Keratinocyte (primary cell): ENCODE measurements around the gene PKHD1. TPM values are rescaled to one million over a fixed set of nuclear protein-coding genes. Genes with fewer than 3 reads are reported as not detected.
A peak's percentile ranks its signal among the peaks of the same experiment; 100 is the strongest.

Experiments used
- DNase-seq: peaks from one replicate; pipeline ENCODE4 v3.0.0-alpha.2; 2011; ENCODE audit warnings: low read depth, missing footprints, low spot score
- FAIRE-seq: peaks from 2 replicates; lab custom pipeline; 2011; peaks lifted over from hg19 to GRCh38; lab: Jason Lieb, UNC
- H2AFZ ChIP-seq: 2 replicates; pipeline ENCODE4 v1.6.0; 2012; ENCODE audit warnings: low read length, control low read depth, inconsistent platforms; ENCODE audit not compliant: control insufficient read depth
- H3K27ac ChIP-seq: 2 replicates; pipeline ENCODE4 v1.5.1; 2011; ENCODE audit warnings: low read length; ENCODE audit not compliant: control insufficient read depth, insufficient read depth
- H3K27me3 ChIP-seq: 3 replicates; pipeline ENCODE4 v1.6.0; 2011; ENCODE audit warnings: low read length; ENCODE audit not compliant: control insufficient read depth, insufficient read depth; ENCODE audit errors: extremely low read depth
- H3K36me3 ChIP-seq, 2 experiments: 2 replicates in 1 of 2; 3 replicates in 1 of 2; pipeline ENCODE4 v1.5.1; 2011; ENCODE audit warnings: low read length in 2 of 2, mild to moderate bottlenecking in 1 of 2; ENCODE audit not compliant: control insufficient read depth in 2 of 2, insufficient read depth in 2 of 2; ENCODE audit errors: extremely low read depth in 1 of 2
- H3K4me1 ChIP-seq: 3 replicates; pipeline ENCODE4 v1.5.1; 2011; ENCODE audit warnings: low read length; ENCODE audit not compliant: control insufficient read depth, insufficient read depth; ENCODE audit errors: extremely low read depth
- H3K4me2 ChIP-seq: 3 replicates; pipeline ENCODE4 v1.6.0; 2011; ENCODE audit warnings: low read depth, low read length; ENCODE audit not compliant: control insufficient read depth, insufficient read depth; ENCODE audit errors: extremely low read depth
- H3K4me3 ChIP-seq, 3 experiments: fragments of 200-600 bp in 1 of 3; sonication (generic) in 1 of 3; 2 replicates in 2 of 3; 3 replicates in 1 of 3; pipeline ENCODE4 v1.5.1; 2011 to 2016; ENCODE audit warnings: low read length in 3 of 3, mild to moderate bottlenecking in 3 of 3, control low read depth in 2 of 3, inconsistent platforms in 1 of 3, low read depth in 1 of 3, mixed read lengths in 1 of 3, mixed run types in 1 of 3, moderate library complexity in 1 of 3; ENCODE audit not compliant: control insufficient read depth in 2 of 3, insufficient read depth in 2 of 3; ENCODE audit errors: extremely low read depth in 1 of 3
- H3K79me2 ChIP-seq: 2 replicates; pipeline ENCODE4 v1.6.0; 2012; ENCODE audit warnings: low read length; ENCODE audit not compliant: control insufficient read depth, insufficient read depth
- H3K9ac ChIP-seq: 3 replicates; pipeline ENCODE4 v1.6.0; 2011; ENCODE audit warnings: low read length; ENCODE audit not compliant: control insufficient read depth, insufficient read depth; ENCODE audit errors: extremely low read depth
- H3K9me1 ChIP-seq: 3 replicates; pipeline ENCODE4 v1.6.0; 2011; ENCODE audit warnings: low read length; ENCODE audit not compliant: control insufficient read depth, insufficient read depth; ENCODE audit errors: extremely low read depth
- H3K9me3 ChIP-seq: 2 replicates; pipeline ENCODE4 v1.5.1; 2012; ENCODE audit warnings: low read depth, low read length; ENCODE audit not compliant: control insufficient read depth
- H4K20me1 ChIP-seq: 3 replicates; pipeline ENCODE4 v1.6.0; 2011; ENCODE audit warnings: low read length; ENCODE audit not compliant: control insufficient read depth, insufficient read depth; ENCODE audit errors: extremely low read depth
- CTCF ChIP-seq, 3 experiments: IDR thresholded peaks in 1 of 3; conservative IDR thresholded peaks in 1 of 3; optimal IDR thresholded peaks in 1 of 3; 2 replicates in 2 of 3; 3 replicates in 1 of 3; pipeline versions ENCODE3 to v1.5.1; 2011; ENCODE audit warnings: low read length in 3 of 3, mild to moderate bottlenecking in 3 of 3, moderate library complexity in 2 of 3, control low read depth in 1 of 3, inconsistent platforms in 1 of 3; ENCODE audit not compliant: insufficient read depth in 2 of 3; ENCODE audit errors: extremely low read depth in 1 of 3
- EZH2 ChIP-seq: IDR thresholded peaks from one replicate; pipeline ENCODE4 v1.6.1; 2012; ENCODE audit warnings: inconsistent platforms, mild to moderate bottlenecking, low read length, moderate library complexity
- dilution Hi-C: fragments of 300-500 bp; cut with MboI; formaldehyde crosslinking; loops from one replicate; pipeline ENCODE4 v1.7.0; 2020; ENCODE audit warnings: low sequenced_read_pairs; ENCODE audit not compliant: extremely low pct_ligation_motif_present
- polyA plus RNA-seq, 5 experiments: library from polyadenylated mRNA; depleted of rRNA in 3 of 5; stranded (reverse) in 3 of 5; stranded (forward) in 1 of 5; unstranded in 1 of 5; fragments of >200 nt; gene quantifications; 1 replicate in 1 of 5; 2 replicates in 3 of 5; 3 replicates in 1 of 5; pipeline versions ENCODE4 v1.2.1 to v1.2.3, GENCODE V29; 2011 to 2012; ENCODE audit warnings: missing spikeins in 2 of 5, low read depth in 1 of 5, low replicate concordance in 1 of 5

PKHD1 gene
- polyA plus RNA-seq, 1 donor (not counting 4 experiments of a cell fraction or from before 2014, with no cell fraction given): under 0.01 TPM

GRCh38 chr6:51678905-51679620, 408.4 kb downstream of the PKHD1 start:
- Histone ChIP-seq H3K4me1 (peaks cover 10% of the 10 kb centered on the region), H3K9me3 (no peaks in the 10 kb centered on the region), H3K4me2 (peak overlapping the region; percentile 56), H2AFZ (peak overlapping the region; percentile 47), H3K27ac (no peak overlapping the region), H3K79me2 (no peaks in the 10 kb centered on the region), H3K36me3 (no peaks in the 10 kb centered on the region), H3K9me1 (no peaks in the 10 kb centered on the region), H3K27me3 (no peaks in the 10 kb centered on the region), H3K4me3 (no peak overlapping the region), H3K9ac (no peak overlapping the region), H4K20me1 (no peaks in the 10 kb centered on the region)
- TF ChIP-seq EZH2 (no peak), CTCF (optimal IDR thresholded peaks at IDR 0.05 in 1 of 3, IDR thresholded peaks at IDR 0.05 in 1 of 3, conservative IDR thresholded peaks at IDR 0.05 in 1 of 3; ENCODE audit: extremely low read depth in 1 of 3, insufficient read depth in 2 of 3, low read length in 3 of 3) (no peak)
- FAIRE-seq (peak; percentile 48), DNase-seq (no peak)
- dilution Hi-C loops: no loop called here

GRCh38 chr6:51678274-51678673, 409.1 kb downstream of the PKHD1 start:
- no peaks in the 10 kb centered on the region for H4K20me1 ChIP-seq
- no peak overlapping the region for H3K27ac ChIP-seq
- H3K4me1 ChIP-seq: peaks cover 10% of the 10 kb centered on the region
- no peak for DNase-seq
- TF ChIP-seq EZH2: no peak
- H2AFZ ChIP-seq: no peak overlapping the region
- H3K9ac ChIP-seq: no peak overlapping the region
- H3K4me3 ChIP-seq: no peak overlapping the region
- FAIRE-seq: no peak
- no peaks in the 10 kb centered on the region for H3K9me1 ChIP-seq
- H3K79me2 ChIP-seq: no peaks in the 10 kb centered on the region
- H3K4me2 ChIP-seq: no peak overlapping the region
- no peaks in the 10 kb centered on the region for H3K9me3 ChIP-seq
- dilution Hi-C loops: no loop called here
- no peaks in the 10 kb centered on the region for H3K36me3 ChIP-seq
- H3K27me3 ChIP-seq: no peaks in the 10 kb centered on the region

- Histone ChIP-seq H2AFZ (no peak overlapping the region), H3K27me3 (no peaks in the 10 kb centered on the region), H3K4me3 (no peak overlapping the region), H3K79me2 (no peaks in the 10 kb centered on the region), H3K4me1 (peaks cover 10% of the 10 kb centered on the region), H3K9me3 (no peaks in the 10 kb centered on the region), H4K20me1 (no peaks in the 10 kb centered on the region), H3K9ac (no peak overlapping the region), H3K9me1 (no peaks in the 10 kb centered on the region), H3K27ac (no peak overlapping the region), H3K36me3 (no peaks in the 10 kb centered on the region), H3K4me2 (no peak overlapping the region)
- no peak for DNase-seq
- dilution Hi-C loops: no loop called here
- no peak for FAIRE-seq
- TF ChIP-seq EZH2: no peak
- no peak for TF ChIP-seq CTCF (optimal IDR thresholded peaks at IDR 0.05 in 1 of 3, IDR thresholded peaks at IDR 0.05 in 1 of 3, conservative IDR thresholded peaks at IDR 0.05 in 1 of 3; ENCODE audit: extremely low read depth in 1 of 3, insufficient read depth in 2 of 3, low read length in 3 of 3)
Measured at GRCh38 chr6:51675922-51676275, 411.5 kb downstream of the PKHD1 start.
